Fibroblast of the aortic adventitia (primary cell): ENCODE results near the gene PDX1. TPM values are rescaled to one million over a fixed set of nuclear protein-coding genes. Genes with fewer than 3 reads are reported as not detected.

ENCODE experiments used
- DNase-seq: peaks from one replicate; pipeline ENCODE4 v3.0.0-alpha.2; 2010; ENCODE audit warnings: low read depth
- H3K4me3 ChIP-seq: 2 replicates; pipeline ENCODE4 v1.5.1; 2011; ENCODE audit warnings: low read depth, mild to moderate bottlenecking, control low read depth, low read length, moderate library complexity
- total RNA-seq: library from RNA; depleted of rRNA; stranded (reverse); fragments of >200 nt; gene quantifications from 2 replicates; pipeline ENCODE4 v1.2.3, GENCODE V29; 2012; ENCODE audit warnings: low replicate concordance
- TF ChIP-seq, protein P1 (sequence below): IDR thresholded peaks from 2 replicates; pipeline ENCODE4 v1.5.1; 2011; ENCODE audit warnings: mild to moderate bottlenecking, low read length, control low read depth, inconsistent platforms; ENCODE audit not compliant: insufficient read depth

The PDX1 gene
- total RNA-seq, 1 donor: not detected

GRCh38 chr13:27918041-27918917, 1.5 kb upstream of the PDX1 start:
- H3K4me3 ChIP-seq: no peak overlapping the region
- TF ChIP-seq, protein P1, sequence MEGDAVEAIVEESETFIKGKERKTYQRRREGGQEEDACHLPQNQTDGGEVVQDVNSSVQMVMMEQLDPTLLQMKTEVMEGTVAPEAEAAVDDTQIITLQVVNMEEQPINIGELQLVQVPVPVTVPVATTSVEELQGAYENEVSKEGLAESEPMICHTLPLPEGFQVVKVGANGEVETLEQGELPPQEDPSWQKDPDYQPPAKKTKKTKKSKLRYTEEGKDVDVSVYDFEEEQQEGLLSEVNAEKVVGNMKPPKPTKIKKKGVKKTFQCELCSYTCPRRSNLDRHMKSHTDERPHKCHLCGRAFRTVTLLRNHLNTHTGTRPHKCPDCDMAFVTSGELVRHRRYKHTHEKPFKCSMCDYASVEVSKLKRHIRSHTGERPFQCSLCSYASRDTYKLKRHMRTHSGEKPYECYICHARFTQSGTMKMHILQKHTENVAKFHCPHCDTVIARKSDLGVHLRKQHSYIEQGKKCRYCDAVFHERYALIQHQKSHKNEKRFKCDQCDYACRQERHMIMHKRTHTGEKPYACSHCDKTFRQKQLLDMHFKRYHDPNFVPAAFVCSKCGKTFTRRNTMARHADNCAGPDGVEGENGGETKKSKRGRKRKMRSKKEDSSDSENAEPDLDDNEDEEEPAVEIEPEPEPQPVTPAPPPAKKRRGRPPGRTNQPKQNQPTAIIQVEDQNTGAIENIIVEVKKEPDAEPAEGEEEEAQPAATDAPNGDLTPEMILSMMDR: no peak
- no peak for DNase-seq

- TF ChIP-seq, protein P1: no peak
- no peak for DNase-seq
- no peak overlapping the region for H3K4me3 ChIP-seq
Observed at GRCh38 chr13:27918918-27919658, 712 bp upstream of the PDX1 start.

DNA sequence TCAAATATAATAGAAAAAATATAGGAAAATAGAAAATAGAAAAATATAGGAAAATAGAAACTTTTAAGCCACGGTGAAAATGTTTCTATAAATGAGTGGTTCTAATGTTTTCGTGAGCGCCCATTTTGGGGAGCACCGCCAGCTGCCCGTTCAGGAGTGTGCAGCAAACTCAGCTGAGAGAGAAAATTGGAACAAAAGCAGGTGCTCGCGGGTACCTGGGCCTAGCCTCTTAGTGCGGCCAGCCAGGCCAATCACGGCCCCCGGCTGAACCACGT, 204 bp upstream of the PDX1 start:
- H3K4me3 ChIP-seq: no peak overlapping the region
- TF ChIP-seq, protein P1: no peak
- no peak for DNase-seq

- TF ChIP-seq, protein P1: no peak
Observed at GRCh38 chr13:27920677-27921420, 1.0 kb downstream of the PDX1 start.

DNA sequence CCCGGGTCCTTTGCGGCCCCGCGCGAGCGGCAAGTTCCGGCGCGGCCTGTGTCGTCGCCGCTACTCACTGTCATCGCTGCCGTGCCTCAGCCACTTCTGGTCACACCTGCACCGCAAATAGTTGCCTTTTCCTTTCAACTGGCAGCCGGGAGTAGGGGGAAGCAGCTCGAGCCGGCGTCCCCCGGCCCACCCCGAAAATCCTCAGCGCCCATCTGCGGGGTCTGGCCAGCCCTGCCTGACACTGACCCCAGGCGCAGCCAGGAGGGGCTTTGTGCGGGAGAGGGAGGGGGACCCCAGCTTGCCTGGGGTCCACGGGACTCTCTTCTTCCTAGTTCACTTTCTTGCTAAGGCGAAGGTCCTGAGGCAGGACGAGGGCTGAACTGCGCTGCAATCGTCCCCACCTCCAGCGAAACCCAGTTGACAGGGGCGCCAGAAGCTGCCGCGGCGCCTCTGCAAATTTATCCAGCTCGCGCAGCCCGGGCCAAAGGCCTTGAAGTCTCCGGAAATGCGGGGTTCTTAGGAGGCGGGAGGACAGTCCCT, 1.7 kb downstream of the PDX1 start:
- H3K4me3 ChIP-seq: peak overlapping the region; percentile 45
- no peak for DNase-seq
- TF ChIP-seq, protein P1: no peak

More at GRCh38 chr13:27920677-27921420, 1.0 kb downstream of the PDX1 start:
- H3K4me3 ChIP-seq: peak overlapping the region; percentile 45
- DNase-seq: peak; percentile 13
